Skeletal muscle satellite cell (primary cell): ENCODE data around the gene TAF4B. TPM values are rescaled to one million over a fixed set of nuclear protein-coding genes. Genes with fewer than 3 reads are reported as not detected.
"Not testable (repeated sequence)": the region's sequence is repeated elsewhere in the genome, so short reads cannot be mapped to it uniquely, and the experiment has no call there.

Source experiments
- H3K27me3 ChIP-seq: 2 replicates; pipeline ENCODE4 v1.7.0; 2013; ENCODE audit warnings: low read length; ENCODE audit not compliant: control insufficient read depth, insufficient read depth
- H3K36me3 ChIP-seq: 2 replicates; pipeline ENCODE4 v1.7.0; 2013; ENCODE audit warnings: mild to moderate bottlenecking, control low read depth, low read length; ENCODE audit not compliant: insufficient read depth
- H3K4me1 ChIP-seq: 2 replicates; pipeline ENCODE4 v1.7.0; 2013; ENCODE audit warnings: low read length; ENCODE audit not compliant: control insufficient read depth, insufficient read depth
- H3K4me2 ChIP-seq: 2 replicates; pipeline ENCODE4 v1.7.0; 2013; ENCODE audit warnings: mild to moderate bottlenecking, low read length
- H3K4me3 ChIP-seq: 2 replicates; pipeline ENCODE4 v1.7.0; 2013; ENCODE audit warnings: low read length
- H3K9ac ChIP-seq: 2 replicates; pipeline ENCODE4 v1.7.0; 2013; ENCODE audit warnings: mild to moderate bottlenecking, low read depth, low read length, moderate library complexity
- H3K9me3 ChIP-seq: replicated peaks from 2 replicates; pipeline ENCODE4 v1.7.0; 2013; ENCODE audit warnings: mild to moderate bottlenecking, control low read depth, low read length
- small RNA-seq: library from RNA; depleted of rRNA; stranded (forward); fragments of <200 nt; gene quantifications from one replicate; pipeline ENCODE3, GENCODE V24; 2012

Gene TAF4B

GRCh38 chr18:26435415-26436095 lies 209.3 kb downstream of the TAF4B start:
- H3K4me1 ChIP-seq = peaks cover 10% of the 10 kb centered on the region
- no peak overlapping the region for H3K9ac ChIP-seq
- H3K4me3 ChIP-seq = no peak overlapping the region
- H3K27me3 ChIP-seq = peaks cover 4% of the 10 kb centered on the region
- no peaks in the 10 kb centered on the region for H3K9me3 ChIP-seq
- no peak overlapping the region for H3K4me2 ChIP-seq
- H3K36me3 ChIP-seq = no peaks in the 10 kb centered on the region

GRCh38 chr18:26436176-26437051 lies 210.2 kb downstream of the TAF4B start:
- Histone ChIP-seq H3K27me3 (peaks cover 4% of the 10 kb centered on the region), H3K4me1 (peaks cover 11% of the 10 kb centered on the region), H3K4me2 (no peak overlapping the region), H3K9ac (no peak overlapping the region), H3K9me3 (no peaks in the 10 kb centered on the region), H3K36me3 (no peaks in the 10 kb centered on the region), H3K4me3 (no peak overlapping the region)

- not testable (repeated sequence) for H3K9me3 ChIP-seq, H3K27me3 ChIP-seq, H3K9ac ChIP-seq, H3K4me3 ChIP-seq, H3K4me2 ChIP-seq, H3K36me3 ChIP-seq
- peaks cover 15% of the 10 kb centered on the region for H3K4me1 ChIP-seq
Observed at GRCh38 chr18:26437634-26438033, 211.4 kb downstream of the TAF4B start.

- no peak overlapping the region for H3K4me2 ChIP-seq
- H3K9me3 ChIP-seq = no peaks in the 10 kb centered on the region
- H3K4me3 ChIP-seq = no peak overlapping the region
- H3K9ac ChIP-seq = no peak overlapping the region
- H3K4me1 ChIP-seq = peaks cover 15% of the 10 kb centered on the region
- no peaks in the 10 kb centered on the region for H3K27me3 ChIP-seq
- H3K36me3 ChIP-seq = no peaks in the 10 kb centered on the region
Observed at GRCh38 chr18:26438980-26439379, 212.7 kb downstream of the TAF4B start.

- no peaks in the 10 kb centered on the region for H3K9me3 ChIP-seq
- H3K9ac ChIP-seq = no peak overlapping the region
- H3K4me3 ChIP-seq = no peak overlapping the region
- H3K27me3 ChIP-seq = no peaks in the 10 kb centered on the region
- H3K36me3 ChIP-seq = no peaks in the 10 kb centered on the region
- H3K4me2 ChIP-seq = no peak overlapping the region
- H3K4me1 ChIP-seq = peaks cover 15% of the 10 kb centered on the region
Observed at GRCh38 chr18:26439537-26439936, 213.3 kb downstream of the TAF4B start.

- Histone ChIP-seq H3K9ac (no peak overlapping the region), H3K4me3 (no peak overlapping the region), H3K27me3 (no peaks in the 10 kb centered on the region), H3K36me3 (no peaks in the 10 kb centered on the region), H3K4me1 (peaks cover 14% of the 10 kb centered on the region), H3K4me2 (no peak overlapping the region), H3K9me3 (no peaks in the 10 kb centered on the region)
Observed at GRCh38 chr18:26440644-26441043, 214.4 kb downstream of the TAF4B start.

Small RNA genes within 50 kb of the gene (small RNA-seq; reads per million reads assigned to genes)
- not detected for gene RNU6-1289P
